K562 (cell line): ENCODE data around the gene IER3IP1. TPM values are rescaled to one million over a fixed set of nuclear protein-coding genes. Genes with fewer than 3 reads are reported as not detected.

Experiments
- ETS1 ChIP-seq: conservative IDR thresholded peaks from 2 replicates; pipeline ENCODE4 v1.6.1; 2011; ENCODE audit warnings: low read depth, mild to moderate bottlenecking, low read length; ENCODE audit not compliant: control insufficient read depth
- FOXP4 ChIP-seq: sonication (generic); formaldehyde crosslinking; IDR thresholded peaks from 2 replicates; pipeline ENCODE4 v1.8.0; 2022; ENCODE audit warnings: mild to moderate bottlenecking, missing genetic modification reagents, borderline replicate concordance
- NKRF ChIP-seq: fragments of 450-650 bp; IDR thresholded peaks from 2 replicates; pipeline ENCODE4 v1.6.1; 2016; ENCODE audit warnings: borderline replicate concordance
- PKNOX1 ChIP-seq: fragments of 450-650 bp; IDR thresholded peaks from 2 replicates; pipeline ENCODE4 v1.6.1; 2016
- POLR2H ChIP-seq: IDR thresholded peaks from 2 replicates; pipeline ENCODE4 v1.6.1; 2016; ENCODE audit warnings: missing genetic modification characterization, low read depth, mild to moderate bottlenecking, control low read depth, missing compliant biosample characterization, moderate library complexity
- RB1 ChIP-seq: fragments of 450-650 bp; IDR thresholded peaks from 2 replicates; pipeline ENCODE4 v1.6.1; 2017; ENCODE audit warnings: low read depth, mild to moderate bottlenecking
- RBBP5 ChIP-seq: fragments of 200-600 bp; sonication (generic); IDR thresholded peaks from 2 replicates; pipeline ENCODE4 v1.6.1; 2012; ENCODE audit warnings: borderline replicate concordance, mild to moderate bottlenecking, low read length, control low read depth, inconsistent platforms; ENCODE audit not compliant: insufficient read depth, poor library complexity, severe bottlenecking
- RBM22 ChIP-seq: fragments of 200-400 bp; formaldehyde crosslinking; IDR thresholded peaks from 2 replicates; pipeline ENCODE4 v1.6.1; 2018; ENCODE audit warnings: low read length, low read depth; ENCODE audit not compliant: poor library complexity, severe bottlenecking
- SUPT5H ChIP-seq: fragments of 450-650 bp; IDR thresholded peaks from 2 replicates; pipeline ENCODE4 v1.6.1; 2016
- XRCC5 ChIP-seq: fragments of 200-400 bp; formaldehyde crosslinking; IDR thresholded peaks from 2 replicates; pipeline ENCODE4 v1.6.1; 2017; ENCODE audit warnings: low read depth, mild to moderate bottlenecking, low read length
- ZBTB7A ChIP-seq: IDR thresholded peaks from 2 replicates; pipeline ENCODE4 v1.6.1; 2011; ENCODE audit warnings: low read depth, mild to moderate bottlenecking, low read length, moderate library complexity, borderline replicate concordance; ENCODE audit not compliant: control insufficient read depth
- ZC3H11A ChIP-seq: IDR thresholded peaks from 2 replicates; pipeline ENCODE4 v1.6.1; 2012; ENCODE audit warnings: low read depth, low read length, improper control_type of control experiment
- ZNF143 ChIP-seq: sonication (generic); formaldehyde crosslinking; IDR thresholded peaks from 2 replicates; pipeline ENCODE4 v1.9.0; 2022; ENCODE audit warnings: mild to moderate bottlenecking, missing genetic modification reagents
- ZNF280B ChIP-seq: fragments of 250-450 bp; sonication (Bioruptor Pico); IDR thresholded peaks from 2 replicates; pipeline ENCODE4 v1.5.1; 2021; ENCODE audit warnings: mild to moderate bottlenecking
- ZNF584 ChIP-seq: fragments of 200-800 bp; sonication (Bioruptor generic); IDR thresholded peaks from 2 replicates; pipeline ENCODE4 v1.6.1; 2016; ENCODE audit warnings: low read depth, mild to moderate bottlenecking, missing genetic modification characterization, missing compliant biosample characterization
- polyA plus RNA-seq, 8 experiments: library from polyadenylated mRNA; depleted of rRNA in 4 of 8; stranded (reverse) in 5 of 8; unstranded in 3 of 8; fragments of >200 nt; fragmentation: Nextera tagmentation in 2 of 8; fragmentation: Illumina TruSeq in 1 of 8; extraction: Ambion mirVana in 2 of 8; extraction: Trizol in 1 of 8; gene quantifications; 2 replicates each; pipeline versions ENCODE4 v1.2.1 to v1.2.3, GENCODE V29; 2011 to 2014; ENCODE audit warnings: inconsistent platforms in 1 of 8, missing spikeins in 1 of 8
- total RNA-seq, 7 experiments: library from RNA; depleted of rRNA in 6 of 7; stranded (reverse); fragments of >200 nt in 6 of 7; fragmentation: Illumina TruSeq in 2 of 7; extraction: Trizol in 2 of 7; gene quantifications; 2 replicates each; pipeline versions ENCODE4 v1.2.1 to v1.2.3, GENCODE V29; 2011 to 2021; ENCODE audit warnings: low replicate concordance in 1 of 7
- TF ChIP-seq, protein P1 (sequence below): sonication (generic); formaldehyde crosslinking; IDR thresholded peaks from 2 replicates; pipeline ENCODE4 v1.8.1; 2023; ENCODE audit warnings: mild to moderate bottlenecking, missing genetic modification reagents

IER3IP1 gene
- total and polyA plus RNA-seq, 9 of the 15 experiments (the other 6 are each of a cell fraction or from before 2014, with no cell fraction given) = 9.0 to 38.2 (median 19.9) TPM

DNA sequence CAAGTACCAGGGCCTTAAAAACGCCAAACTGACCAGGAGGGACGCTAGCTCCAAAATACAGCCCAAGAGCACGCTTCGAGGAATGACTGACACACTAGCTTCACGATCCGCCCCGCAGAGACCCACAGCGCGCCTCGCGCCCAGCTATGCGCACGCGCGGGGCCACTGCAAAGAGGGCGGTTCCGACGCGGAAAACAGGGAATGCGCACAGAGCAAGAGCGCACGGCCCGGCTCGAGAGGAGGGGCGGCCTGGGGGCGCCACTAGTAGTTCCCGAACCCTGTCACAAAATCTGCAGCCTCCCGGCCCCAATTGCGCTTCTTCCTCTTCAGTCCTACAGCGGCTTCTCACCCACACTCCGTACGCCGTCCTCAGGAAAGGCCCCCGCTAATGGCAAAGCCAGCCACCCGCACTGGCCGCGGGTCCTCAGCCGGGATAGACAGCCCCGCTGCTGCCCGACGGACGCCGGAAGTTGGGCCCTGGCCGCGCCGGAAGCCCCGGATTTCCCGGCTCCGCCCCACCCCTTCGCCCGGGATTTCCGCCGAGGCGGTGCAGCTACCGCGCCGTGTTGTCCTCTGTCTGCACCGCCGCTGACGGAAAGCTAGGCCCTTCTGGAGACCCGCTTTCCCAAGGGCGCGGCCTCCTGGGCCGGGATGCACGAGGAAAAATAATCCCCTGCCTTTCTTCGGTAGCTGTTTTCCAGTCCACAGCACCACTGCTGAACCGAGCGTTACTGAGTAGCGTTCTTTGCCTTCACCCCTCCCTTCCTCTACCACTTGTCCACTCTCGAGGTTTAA is 25.9 kb downstream of the IER3IP1 start, which contains the start of gene HDHD2 (continued):
- TF ChIP-seq PKNOX1 (peak; percentile 86), ZNF584 (no peak), ZBTB7A (peak; percentile 74; the same call in 1 of the 2 replicates), ZNF280B (CRISPR knock-in tag) (no peak), ZNF143 (CRISPR knock-in tag) (no peak), RBM22 (peak; percentile 62), RBBP5 (peak; percentile 80), POLR2H (peak; percentile 55), ZC3H11A (no peak), FOXP4 (CRISPR knock-in tag) (no peak), ETS1 (peak; percentile 16; the same call in 1 of the 2 replicates), SUPT5H (peak; percentile 86), XRCC5 (no peak), NKRF (no peak), RB1 (peak; percentile 38; the same call in 1 of the 2 replicates)
- TF ChIP-seq, protein P1, sequence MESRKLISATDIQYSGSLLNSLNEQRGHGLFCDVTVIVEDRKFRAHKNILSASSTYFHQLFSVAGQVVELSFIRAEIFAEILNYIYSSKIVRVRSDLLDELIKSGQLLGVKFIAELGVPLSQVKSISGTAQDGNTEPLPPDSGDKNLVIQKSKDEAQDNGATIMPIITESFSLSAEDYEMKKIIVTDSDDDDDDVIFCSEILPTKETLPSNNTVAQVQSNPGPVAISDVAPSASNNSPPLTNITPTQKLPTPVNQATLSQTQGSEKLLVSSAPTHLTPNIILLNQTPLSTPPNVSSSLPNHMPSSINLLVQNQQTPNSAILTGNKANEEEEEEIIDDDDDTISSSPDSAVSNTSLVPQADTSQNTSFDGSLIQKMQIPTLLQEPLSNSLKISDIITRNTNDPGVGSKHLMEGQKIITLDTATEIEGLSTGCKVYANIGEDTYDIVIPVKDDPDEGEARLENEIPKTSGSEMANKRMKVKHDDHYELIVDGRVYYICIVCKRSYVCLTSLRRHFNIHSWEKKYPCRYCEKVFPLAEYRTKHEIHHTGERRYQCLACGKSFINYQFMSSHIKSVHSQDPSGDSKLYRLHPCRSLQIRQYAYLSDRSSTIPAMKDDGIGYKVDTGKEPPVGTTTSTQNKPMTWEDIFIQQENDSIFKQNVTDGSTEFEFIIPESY (CRISPR knock-in tag) = no peak
